Epidermal melanocyte (primary cell): ENCODE results near the gene TIMP4.

ENCODE experiments used
- DNase-seq: peaks from one replicate; pipeline ENCODE4 v3.0.0; 2011; ENCODE audit warnings: low spot score; ENCODE audit not compliant: insufficient read length

Gene TIMP4

DNA sequence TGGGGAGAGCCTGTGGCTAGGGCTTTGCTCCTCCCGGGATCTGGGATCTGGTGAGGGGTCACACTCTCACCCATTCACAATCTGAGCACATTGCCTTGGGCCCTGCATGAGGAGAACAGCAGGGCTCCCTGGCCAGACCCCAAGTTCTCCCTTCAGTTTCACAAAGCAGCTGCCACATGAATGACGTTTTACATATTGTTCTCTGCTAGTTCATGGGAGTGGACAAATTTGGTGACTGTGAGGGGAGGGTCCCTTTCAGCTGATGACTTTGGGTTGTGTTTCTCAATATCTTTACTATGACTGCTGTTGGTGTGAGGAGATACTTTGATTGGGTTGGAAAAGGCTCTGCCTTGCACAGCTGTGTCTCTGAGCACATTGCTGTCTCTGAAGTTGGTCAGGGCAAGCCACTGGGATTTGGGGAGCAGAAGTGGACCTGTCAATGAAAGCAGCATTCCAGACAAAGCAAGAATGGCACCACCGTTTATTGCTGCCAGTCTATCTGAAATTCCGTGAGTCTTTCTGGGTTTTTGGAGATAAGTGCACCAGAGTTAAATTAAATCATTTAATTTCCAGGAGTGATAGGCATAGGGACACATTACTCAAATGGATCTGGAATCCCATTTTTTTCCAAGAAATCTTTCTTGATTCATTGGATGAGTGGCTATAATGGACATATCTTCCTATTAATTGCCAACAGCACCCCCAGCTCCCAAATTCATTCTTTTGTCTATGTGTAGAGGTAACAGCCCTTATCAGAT is 10.3 kb downstream of the TIMP4 start:
- DNase-seq = no peak

DNA sequence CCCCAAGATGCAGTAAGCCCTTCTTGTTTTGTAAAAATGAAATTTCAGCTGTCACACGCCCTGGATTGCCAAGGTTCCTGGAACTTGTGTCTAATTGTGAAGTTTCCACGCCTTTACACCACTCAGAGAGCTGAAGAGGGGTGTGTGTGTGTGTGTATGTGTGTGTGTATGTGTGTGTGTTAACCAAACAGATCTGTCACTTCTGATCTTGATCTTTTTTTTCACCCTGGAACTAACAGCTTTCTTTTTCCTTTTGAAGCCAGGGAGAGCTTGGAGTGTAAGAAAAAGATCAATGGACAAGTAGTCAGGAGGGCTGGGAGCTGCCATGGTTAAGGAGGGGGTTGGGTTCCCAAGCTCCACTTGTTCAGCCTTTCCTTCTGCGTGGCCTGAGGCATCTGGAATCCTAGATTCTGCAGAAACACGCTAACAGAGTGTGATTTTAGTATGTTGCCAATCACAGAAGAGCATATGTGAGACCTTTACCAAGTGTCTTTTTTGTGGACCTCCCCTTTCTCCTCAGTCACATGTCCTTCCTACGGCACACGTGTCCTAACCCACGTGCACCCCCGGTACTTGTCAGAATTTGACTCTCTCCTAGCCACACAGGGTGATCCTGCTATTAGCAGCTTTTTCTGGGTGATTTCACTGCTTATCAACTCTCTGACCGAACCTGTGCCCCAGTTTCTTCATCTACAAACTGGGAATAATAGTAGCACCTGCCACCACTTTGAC is 11.5 kb downstream of the TIMP4 start:
- no peak for DNase-seq

DNA sequence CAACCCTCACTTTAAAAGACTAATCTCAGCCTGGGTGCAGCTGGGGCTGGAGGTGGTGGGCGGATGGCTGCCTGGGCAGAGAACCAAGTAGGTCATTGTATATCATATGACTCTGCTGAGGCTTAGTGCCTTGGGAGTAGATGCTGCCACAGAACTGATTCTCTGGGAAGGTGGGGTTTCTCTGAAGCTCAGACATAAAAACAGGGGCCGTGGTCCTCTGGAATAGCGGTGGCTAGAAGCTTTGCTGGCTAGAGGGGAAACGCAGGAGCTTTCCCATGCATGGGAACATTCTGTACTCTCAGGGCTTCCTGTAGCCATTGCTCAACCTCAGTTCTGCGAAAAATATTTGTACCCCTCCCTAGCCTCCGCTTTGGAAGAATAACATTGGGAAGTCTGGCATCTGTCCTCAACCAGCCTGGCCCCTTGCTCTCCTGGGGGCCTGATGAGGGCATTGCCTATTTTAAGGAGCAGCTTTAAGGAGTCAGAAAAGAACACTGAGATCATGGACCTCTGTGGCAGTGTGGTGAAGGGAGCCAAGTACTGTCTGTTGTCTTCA is 14.7 kb downstream of the TIMP4 start:
- DNase-seq = peak; percentile 36

DNA sequence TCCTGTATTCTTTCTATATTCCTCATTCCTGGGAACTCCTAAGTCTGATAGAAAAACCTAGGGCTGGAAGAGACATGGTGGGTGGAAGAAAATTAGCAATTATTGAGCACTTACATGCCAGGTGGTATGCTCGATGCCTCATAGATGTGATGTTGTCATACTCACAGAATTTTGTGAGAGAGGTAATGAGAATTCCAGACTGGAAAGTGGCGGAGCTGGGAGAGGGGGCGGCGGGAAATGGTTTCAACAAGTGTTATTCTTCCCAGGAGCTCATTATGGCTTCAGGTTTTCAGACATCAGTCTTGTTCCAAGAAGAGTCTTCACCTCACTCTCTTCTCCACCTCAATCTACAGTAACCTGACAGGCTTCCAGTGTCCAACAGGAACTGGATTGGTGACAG is 16.2 kb downstream of the TIMP4 start:
- no peak for DNase-seq

DNA sequence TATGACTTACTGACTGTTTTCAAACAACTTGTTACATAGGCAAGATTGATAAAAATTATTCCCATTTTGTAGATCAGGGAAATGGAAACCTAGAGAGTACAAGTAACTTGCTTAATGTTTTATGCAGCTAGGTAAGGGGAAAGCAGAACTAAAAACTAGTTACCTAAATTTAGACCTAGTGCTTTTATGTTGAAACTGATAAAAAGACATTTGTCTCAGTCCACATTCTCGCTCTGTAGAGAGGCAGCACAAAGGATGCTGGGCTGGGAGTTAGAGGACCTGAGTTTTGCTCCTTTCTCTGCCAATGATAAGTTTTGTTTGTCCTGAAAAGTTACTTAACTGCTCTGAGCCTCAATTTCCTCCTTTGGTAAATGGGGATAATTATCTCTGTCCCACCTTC is 17.4 kb downstream of the TIMP4 start:
- no peak for DNase-seq

DNA sequence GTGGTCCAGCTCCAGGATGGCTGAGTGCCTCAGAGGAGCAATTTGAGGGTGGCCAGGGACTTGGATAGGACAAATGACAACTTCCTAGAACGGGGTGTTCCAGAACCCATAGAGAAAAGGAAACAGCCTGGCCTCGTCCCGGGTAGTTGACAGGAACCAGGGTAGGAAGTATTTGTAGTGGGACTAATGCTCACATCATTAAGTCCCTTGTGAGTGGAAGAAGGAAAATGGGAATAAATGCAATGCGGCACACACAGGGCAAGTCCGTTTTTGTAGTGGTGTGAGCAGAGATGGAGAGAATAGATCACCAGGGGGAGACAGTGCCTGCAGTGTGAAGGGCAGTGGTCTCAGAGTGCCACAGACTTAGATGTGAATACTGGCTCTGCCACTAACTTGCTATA is 19.6 kb downstream of the TIMP4 start:
- no peak for DNase-seq

DNA sequence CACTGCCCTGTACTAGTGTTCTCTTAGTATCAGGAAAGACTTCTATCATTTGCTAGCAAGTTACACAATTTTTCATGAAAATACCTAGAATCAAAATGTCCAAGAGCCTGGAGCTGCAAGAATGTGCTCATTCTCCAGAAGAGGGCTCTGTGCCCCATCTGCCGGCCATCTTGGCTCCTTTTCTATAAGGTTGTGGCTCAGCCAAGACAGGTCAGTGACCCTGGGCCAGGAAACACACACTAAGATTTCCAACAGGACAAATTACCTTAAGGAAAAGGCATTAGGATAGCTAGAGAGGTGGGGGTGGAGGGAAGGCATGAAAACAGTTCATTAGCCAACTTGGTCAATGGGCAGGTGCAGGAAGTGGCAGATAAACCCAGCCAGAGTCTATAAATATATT is 20.7 kb downstream of the TIMP4 start:
- no peak for DNase-seq

DNA sequence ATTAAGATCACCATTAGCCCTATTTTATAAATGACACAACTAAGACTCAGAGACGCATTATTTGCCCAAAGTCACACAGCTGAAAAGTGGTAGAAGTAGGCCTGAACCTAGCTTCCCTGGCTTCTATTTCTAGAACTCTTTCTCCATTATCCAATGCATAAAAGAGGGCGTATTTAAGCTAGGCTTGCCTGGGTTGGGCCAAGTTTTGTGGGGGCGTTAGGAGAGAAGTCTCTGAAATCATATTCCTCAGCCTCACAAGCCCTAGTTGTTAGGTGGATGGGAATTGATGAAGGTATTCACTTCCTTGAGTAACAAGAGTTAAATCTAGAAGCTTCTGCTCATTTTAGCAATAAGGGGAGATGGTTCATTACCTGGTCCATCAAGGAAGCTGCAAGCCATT is 22.3 kb downstream of the TIMP4 start:
- DNase-seq = no peak

DNA sequence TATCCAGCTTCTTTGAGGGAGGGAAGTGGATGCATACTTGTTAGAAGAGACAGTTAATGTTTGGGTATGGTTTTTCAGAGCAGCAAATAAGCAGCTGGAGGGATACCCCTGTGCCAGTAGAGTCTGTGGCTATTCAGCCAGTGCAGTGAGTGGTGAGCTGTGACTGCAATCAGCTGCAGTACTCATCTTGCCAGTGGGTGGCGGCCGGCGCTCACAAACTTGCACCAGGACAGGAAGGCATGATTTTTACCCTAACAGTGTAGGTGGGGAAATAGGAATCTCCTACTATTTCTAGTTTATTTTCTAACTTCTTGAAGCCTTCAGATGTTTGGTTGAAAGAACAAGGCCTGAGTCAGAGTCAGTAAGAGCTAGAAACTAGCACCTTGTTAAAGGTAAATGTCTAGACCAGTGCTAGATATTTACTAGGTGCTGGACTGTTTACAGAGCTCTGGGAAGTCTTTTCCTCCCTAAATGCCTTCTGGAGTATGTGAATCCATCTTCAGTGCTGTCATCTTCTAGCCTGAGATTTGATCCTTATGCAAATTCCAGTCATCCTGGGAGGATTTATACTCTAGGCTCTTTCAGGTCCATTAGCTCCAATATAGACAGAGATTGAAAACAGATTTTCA is 23.6 kb downstream of the TIMP4 start:
- peak; percentile 56 for DNase-seq

DNA sequence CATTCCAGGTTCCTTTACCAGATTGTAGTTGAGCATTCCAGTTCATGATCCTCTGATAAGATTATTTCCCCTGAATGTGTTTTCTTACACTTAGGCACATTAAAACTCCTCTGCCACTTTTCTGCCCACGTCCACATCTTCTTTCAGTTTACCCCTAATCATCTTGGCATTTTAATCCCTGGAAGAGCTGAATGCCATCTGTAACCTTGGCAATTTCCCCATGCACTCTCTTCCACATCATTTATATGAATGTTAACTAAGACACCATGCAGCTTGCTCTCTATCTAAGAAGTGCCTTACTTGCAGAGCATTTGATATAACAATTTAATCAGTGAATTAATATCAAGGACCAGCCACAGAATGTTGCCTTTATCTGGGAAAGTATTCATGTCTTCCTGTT is 25.8 kb downstream of the TIMP4 start:
- DNase-seq = no peak

DNA sequence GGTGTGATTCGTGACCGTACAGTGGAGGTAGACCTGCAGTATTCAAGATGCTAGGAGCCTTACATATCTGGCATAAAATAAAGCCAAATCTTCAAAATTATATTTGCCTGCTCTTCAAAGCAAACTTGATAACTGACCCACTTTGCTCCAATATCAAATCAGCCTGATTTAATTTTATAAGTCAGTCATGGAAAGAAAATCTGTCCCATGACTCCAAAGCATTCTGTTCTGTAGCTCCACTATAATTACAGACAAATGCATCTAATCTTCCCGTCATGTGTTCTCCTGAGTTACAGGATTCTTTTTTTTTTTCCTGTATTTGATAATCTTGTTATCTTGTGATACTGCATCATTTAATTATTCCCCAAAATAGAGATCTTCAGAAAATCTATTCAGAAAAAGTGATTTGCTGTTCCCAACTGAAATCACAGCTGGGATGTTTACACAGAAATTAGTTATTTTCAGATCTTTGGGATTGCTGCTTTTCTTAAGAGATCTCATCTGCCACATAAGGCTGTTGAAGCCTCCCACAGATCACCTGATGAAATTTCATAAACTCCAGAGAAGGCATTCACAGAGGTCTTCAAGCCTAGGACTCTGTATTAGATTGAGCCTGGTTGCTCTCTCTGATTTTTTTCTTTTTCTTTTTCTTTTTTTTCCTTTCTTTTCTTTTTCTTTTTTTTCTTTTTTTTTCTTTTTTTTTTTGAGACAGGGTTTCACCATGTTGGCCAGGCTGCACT is 27.2 kb downstream of the TIMP4 start:
- no peak for DNase-seq

DNA sequence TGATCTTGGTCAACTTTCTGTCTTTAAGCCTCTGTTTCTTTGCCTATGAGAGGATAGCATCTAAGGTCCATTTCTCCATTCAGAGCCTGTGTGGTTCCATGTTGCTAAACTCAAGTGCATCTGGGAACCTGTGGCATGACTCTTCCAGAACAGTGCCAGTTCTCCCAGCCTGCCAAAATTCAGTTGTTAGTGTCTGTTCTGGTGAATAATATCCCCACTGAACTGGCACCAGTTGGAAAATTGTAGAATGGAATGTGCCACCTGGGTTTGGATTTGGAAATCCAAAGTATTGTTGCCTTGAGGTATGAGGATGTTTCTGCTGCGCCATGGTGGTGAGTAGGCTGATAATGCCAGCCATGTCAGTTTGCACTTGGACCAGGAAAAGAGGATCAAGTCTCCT is 31.3 kb downstream of the TIMP4 start:
- DNase-seq = no peak

DNA sequence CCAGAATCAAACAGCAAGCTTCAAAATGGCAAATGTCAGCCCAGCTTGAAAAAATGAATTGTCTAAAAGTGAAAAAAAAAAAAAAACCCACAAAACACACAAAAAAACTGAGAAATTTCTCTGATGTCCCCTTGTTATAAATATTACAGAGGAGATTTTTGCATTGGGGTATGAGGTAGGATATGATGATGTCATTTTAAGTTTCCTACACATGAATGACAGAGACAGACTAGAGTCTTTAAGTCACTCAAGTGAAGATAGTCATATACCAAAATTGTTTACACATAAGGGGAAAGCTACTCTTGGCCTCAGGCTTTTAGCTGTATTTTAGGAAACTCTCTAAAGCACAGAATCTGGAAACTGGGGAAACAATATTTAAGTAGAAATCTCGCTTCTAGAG is 32.9 kb downstream of the TIMP4 start:
- no peak for DNase-seq

DNA sequence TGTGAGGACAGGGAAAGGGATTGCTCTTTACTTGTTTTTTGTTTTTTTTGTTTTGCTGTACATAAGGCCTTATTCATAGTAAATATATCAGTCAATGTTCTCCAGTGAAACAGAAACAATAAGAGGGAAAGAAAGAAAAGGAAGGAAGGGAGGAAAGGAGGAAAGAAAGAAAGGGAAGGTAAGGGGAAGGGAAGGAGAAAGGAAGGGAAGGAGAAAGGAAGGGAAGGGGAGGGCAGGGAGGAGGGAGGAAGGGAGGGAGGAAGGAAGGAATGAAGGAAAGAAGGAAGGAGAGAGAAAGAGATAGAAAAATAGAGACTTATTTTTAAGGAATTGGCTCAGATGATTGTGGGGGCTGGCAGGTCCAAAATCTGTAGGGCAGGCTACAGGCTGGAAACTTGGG is 37.2 kb downstream of the TIMP4 start:
- no peak for DNase-seq

DNA sequence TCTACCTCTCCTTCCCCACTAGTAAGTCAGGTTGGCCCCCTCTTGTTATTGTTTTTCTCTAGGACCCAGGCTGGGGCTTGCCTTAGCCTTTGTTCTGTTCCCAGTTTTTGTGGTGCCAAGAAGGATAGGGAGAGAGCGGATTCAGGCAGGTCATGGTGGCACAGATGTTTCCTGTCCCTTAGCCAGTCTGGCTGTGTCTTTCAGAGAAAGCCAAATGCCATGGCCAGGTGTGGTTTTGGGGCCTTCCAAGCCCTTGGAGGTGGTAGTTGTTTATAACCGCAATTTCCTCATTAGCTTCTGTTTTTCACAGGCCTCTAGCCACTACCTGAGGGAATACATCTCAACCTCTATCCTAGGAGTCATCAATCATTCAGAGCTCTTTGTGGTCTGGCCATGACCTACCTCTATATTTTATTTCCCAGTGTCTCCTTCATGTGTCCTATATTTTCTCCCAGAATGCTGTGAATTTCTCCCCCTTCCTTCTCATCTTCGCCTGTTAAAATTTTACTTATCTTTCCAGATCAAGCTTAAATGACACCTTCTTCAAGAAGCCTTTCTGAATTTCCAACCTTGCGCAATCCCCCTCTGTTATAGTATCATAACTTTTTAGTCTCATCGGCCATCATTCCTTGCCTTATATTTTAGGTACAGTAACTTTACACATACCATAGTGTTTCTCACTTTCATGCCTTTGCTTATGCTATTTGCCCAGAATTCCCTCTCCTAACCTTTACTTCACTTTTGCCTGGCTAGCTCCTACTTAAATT is 38.2 kb downstream of the TIMP4 start:
- no peak for DNase-seq

DNA sequence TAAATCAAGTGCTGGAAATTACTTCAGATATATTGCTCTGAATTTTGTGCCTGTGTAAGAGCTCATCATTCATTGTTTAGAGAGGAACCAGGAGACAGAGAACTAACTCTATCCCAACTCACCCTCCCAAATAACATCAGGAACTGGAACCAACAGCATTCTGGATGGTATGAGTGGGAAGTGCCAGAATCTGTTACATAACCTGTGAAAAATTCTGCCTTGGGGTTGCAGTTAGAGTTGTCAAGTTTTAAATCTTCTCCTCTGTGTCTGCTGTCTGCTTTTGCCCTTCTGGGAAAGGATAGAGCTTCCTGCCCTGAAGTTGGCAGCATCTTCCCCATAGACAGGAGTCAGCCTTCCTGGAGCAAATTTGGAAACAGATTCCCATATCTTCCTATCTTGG is 41.2 kb downstream of the TIMP4 start:
- DNase-seq = no peak

DNA sequence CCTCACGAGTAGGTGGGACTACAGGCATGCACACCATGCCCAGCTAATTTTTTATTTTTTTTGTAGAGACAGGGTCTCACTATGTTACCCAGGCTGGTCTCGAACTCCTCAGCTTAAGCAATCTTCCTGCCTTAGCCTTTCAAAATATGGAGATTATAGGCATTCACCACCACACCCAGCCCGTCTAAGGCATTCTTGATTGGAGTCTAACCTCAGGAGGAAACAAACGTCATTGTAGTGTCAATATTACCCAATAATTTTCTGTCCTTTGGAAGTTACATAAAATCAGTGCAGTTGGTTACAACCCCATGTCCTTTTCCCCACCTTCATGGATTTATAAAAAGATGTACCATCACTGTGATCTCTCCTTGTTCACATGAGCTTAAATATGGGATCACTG is 41.8 kb downstream of the TIMP4 start:
- DNase-seq = no peak

DNA sequence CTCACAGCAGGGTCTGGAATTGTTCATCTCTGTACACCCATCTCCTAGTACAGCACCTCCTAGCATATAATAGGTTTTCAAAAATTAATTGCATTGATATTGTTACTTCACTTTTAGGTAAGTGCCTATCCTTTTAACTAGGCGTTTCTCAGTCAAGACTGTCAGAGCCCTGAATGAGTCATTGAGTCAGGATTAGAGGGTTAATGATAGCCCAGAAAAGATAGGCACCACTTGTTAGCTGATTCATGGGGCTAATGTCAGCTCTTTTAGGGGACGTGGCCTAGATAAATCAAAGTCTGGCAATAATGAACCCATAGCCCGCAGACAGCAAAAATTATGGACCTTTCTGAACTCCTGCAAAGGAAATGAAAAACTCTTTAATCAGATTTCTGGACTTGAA is 42.9 kb downstream of the TIMP4 start:
- no peak for DNase-seq

DNA sequence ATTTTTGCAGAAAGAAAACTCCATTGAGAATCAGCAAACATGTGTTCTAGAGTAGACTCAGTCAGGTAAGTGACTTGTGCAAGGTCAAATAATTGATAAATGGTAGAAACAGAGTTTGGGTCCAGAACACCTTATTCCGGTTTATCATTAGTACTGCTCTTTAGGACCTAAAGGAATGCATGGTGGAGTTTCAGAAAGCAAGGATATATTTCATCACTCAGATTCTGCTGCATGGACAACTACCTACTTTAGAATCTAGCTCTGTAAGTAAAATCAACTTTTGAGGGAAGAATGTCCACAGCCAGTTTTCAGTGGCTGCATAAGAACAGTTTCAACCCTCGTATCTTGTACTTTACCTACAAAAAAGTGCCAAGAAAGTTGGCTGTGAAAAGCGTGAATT is 43.6 kb downstream of the TIMP4 start:
- DNase-seq = no peak

DNA sequence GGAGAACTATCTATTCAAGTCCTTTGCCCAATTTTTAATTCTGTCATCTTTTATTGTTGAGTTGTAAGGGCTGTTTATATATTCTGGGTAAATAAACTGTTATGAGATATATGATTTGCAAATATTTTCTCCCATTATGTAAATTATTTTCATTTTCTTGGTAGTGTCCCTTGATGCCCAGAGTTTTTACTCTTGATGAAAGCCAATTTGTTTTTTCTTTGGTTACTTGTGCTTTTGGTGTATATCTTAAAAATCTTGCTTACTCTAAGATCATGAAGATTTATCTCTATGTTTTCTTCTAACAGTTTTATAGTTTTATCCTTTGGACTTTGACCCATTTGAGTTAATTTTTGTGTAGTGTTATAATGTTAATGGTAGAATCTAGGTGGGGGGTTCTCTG is 44.5 kb downstream of the TIMP4 start:
- no peak for DNase-seq
